WERI-Rb-1 (cell line): Measurements from ENCODE around the gene C11orf68.
"Not testable (repeated sequence)": the region's sequence is repeated elsewhere in the genome, so short reads cannot be mapped to it uniquely, and the experiment has no call there.

Experiments
- DNase-seq: peaks from one replicate; pipeline ENCODE4 v3.0.0-alpha.2; 2020
- H3K27ac ChIP-seq: fragments of 250-450 bp; sonication (Bioruptor Pico); 2 replicates; pipeline ENCODE4 v1.5.1; 2020; ENCODE audit warnings: mild to moderate bottlenecking, moderate library complexity
- H3K27me3 ChIP-seq: fragments of 250-450 bp; sonication (Bioruptor Pico); 2 replicates; pipeline ENCODE4 v1.5.1; 2021; ENCODE audit warnings: mild to moderate bottlenecking, low read depth, moderate library complexity; ENCODE audit not compliant: insufficient read depth, severe bottlenecking
- H3K36me3 ChIP-seq: fragments of 250-450 bp; sonication (Bioruptor Pico); 2 replicates; pipeline ENCODE4 v1.5.1; 2020; ENCODE audit warnings: mild to moderate bottlenecking, moderate library complexity
- H3K4me3 ChIP-seq: 2 replicates; pipeline ENCODE4 v1.5.1; 2011; ENCODE audit warnings: low read depth, mild to moderate bottlenecking, control low read depth, low read length
- H3K9me3 ChIP-seq: fragments of 250-450 bp; sonication (Bioruptor Pico); 2 replicates; pipeline ENCODE4 v1.5.1; 2021; ENCODE audit warnings: mild to moderate bottlenecking, moderate library complexity; ENCODE audit not compliant: severe bottlenecking
- TF ChIP-seq, protein P1 (sequence below): IDR thresholded peaks from 2 replicates; pipeline ENCODE4 v1.5.1; 2011; ENCODE audit warnings: low read depth, mild to moderate bottlenecking, control low read depth, inconsistent platforms, low read length

The C11orf68 gene

GRCh38 chr11:65953471-65953870, 34.6 kb upstream of the C11orf68 start:
- TF ChIP-seq, protein P1, sequence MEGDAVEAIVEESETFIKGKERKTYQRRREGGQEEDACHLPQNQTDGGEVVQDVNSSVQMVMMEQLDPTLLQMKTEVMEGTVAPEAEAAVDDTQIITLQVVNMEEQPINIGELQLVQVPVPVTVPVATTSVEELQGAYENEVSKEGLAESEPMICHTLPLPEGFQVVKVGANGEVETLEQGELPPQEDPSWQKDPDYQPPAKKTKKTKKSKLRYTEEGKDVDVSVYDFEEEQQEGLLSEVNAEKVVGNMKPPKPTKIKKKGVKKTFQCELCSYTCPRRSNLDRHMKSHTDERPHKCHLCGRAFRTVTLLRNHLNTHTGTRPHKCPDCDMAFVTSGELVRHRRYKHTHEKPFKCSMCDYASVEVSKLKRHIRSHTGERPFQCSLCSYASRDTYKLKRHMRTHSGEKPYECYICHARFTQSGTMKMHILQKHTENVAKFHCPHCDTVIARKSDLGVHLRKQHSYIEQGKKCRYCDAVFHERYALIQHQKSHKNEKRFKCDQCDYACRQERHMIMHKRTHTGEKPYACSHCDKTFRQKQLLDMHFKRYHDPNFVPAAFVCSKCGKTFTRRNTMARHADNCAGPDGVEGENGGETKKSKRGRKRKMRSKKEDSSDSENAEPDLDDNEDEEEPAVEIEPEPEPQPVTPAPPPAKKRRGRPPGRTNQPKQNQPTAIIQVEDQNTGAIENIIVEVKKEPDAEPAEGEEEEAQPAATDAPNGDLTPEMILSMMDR, result no peak
- no peak for DNase-seq
- Histone ChIP-seq H3K36me3 (no peaks in the 10 kb centered on the region), H3K4me3 (no peak overlapping the region), H3K27ac (no peak overlapping the region), H3K9me3 (no peaks in the 10 kb centered on the region), H3K27me3 (no peaks in the 10 kb centered on the region)

- Histone ChIP-seq H3K27me3 (no peaks in the 10 kb centered on the region), H3K27ac (no peak overlapping the region), H3K9me3 (no peaks in the 10 kb centered on the region), H3K36me3 (no peaks in the 10 kb centered on the region), H3K4me3 (no peak overlapping the region)
- TF ChIP-seq, protein P1, result no peak
- DNase-seq, result no peak
These were observed 33.2 kb upstream of the C11orf68 start for GRCh38 chr11:65952052-65952521.

GRCh38 chr11:65951641-65952040, 32.8 kb upstream of the C11orf68 start:
- not testable (repeated sequence) for H3K36me3 ChIP-seq, H3K9me3 ChIP-seq, DNase-seq, H3K27me3 ChIP-seq, H3K27ac ChIP-seq, H3K4me3 ChIP-seq

- not testable (repeated sequence) for DNase-seq, H3K36me3 ChIP-seq, H3K27ac ChIP-seq, H3K4me3 ChIP-seq, H3K9me3 ChIP-seq, H3K27me3 ChIP-seq
These were observed 31.8 kb upstream of the C11orf68 start for GRCh38 chr11:65950711-65951110.

GRCh38 chr11:65947603-65948125, 28.8 kb upstream of the C11orf68 start:
- TF ChIP-seq, protein P1, result no peak
- H3K9me3 ChIP-seq, result no peaks in the 10 kb centered on the region
- no peak overlapping the region for H3K4me3 ChIP-seq
- DNase-seq, result no peak
- no peak overlapping the region for H3K27ac ChIP-seq
- no peaks in the 10 kb centered on the region for H3K36me3 ChIP-seq
- no peaks in the 10 kb centered on the region for H3K27me3 ChIP-seq

DNA sequence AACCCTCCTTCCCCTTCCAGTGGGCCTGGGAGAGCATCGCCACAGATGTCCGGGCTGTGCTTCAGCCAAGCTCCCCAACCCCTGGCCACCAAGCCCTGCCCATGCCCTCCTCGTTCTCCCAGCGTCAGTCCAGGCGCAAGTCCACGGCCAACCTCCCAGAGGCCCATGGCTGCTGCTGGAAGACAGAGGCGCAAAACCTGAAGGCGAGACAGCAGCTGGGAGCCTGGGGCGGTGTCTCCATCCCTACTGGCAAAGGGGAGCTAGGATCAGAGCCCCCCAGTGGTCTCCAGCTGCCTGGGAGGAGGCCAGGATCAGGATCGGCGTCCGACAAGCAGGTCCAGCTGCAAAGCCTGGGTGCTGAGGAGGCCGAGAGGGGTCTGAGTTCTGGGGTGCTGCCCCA, 28.3 kb upstream of the C11orf68 start:
- Histone ChIP-seq H3K4me3 (no peak overlapping the region), H3K9me3 (no peaks in the 10 kb centered on the region), H3K36me3 (no peaks in the 10 kb centered on the region), H3K27ac (no peak overlapping the region), H3K27me3 (no peaks in the 10 kb centered on the region)
- DNase-seq, result no peak
- TF ChIP-seq, protein P1, result no peak

- TF ChIP-seq, protein P1, result no peak
- Histone ChIP-seq H3K36me3 (no peaks in the 10 kb centered on the region), H3K4me3 (no peak overlapping the region), H3K27ac (no peak overlapping the region), H3K27me3 (no peaks in the 10 kb centered on the region), H3K9me3 (no peaks in the 10 kb centered on the region)
- DNase-seq, result no peak
These were observed 27.8 kb upstream of the C11orf68 start for GRCh38 chr11:65946655-65947054.
